A549 (cell line): ENCODE results near the gene ALKAL2. TPM values are rescaled to one million over a fixed set of nuclear protein-coding genes. Genes with fewer than 3 reads are reported as not detected.

ENCODE experiments used
- ATAC-seq, 2 experiments: fragments of 200-7000 bp in 1 of 2; fragments of >200 bp in 1 of 2; cut with Nextera tagmentation in 1 of 2; cut with Tn5 transposase in 1 of 2; 3 replicates each; pipeline versions ENCODE4 v1.8.0 to v1.9.1; 2018 to 2020; ENCODE audit warnings: mild to moderate bottlenecking in 1 of 2, moderate library complexity in 1 of 2
- CTCF ChIA-PET: fragments of 300-600 bp; sonication (Branson Sonifier 250); formaldehyde crosslinking; extraction: SDS; loops from one replicate; lab custom pipeline; 2021; ENCODE audit warnings: antibody characterized with exemption, inconsistent platforms; lab: Yijun Ruan, JAX
- POLR2A ChIA-PET: fragments of 350-600 bp; formaldehyde crosslinking; extraction: SDS; loops from one replicate; lab custom pipeline; 2021; ENCODE audit warnings: antibody characterized with exemption, inconsistent platforms; lab: Yijun Ruan, JAX
- DNase-seq, 2 experiments: peaks; one replicate each; pipeline versions ENCODE4 v3.0.0 to v3.0.0-alpha.2; 2011 to 2016; ENCODE audit warnings: low read depth in 1 of 2, low spot score in 1 of 2
- FAIRE-seq: peaks from 2 replicates; lab custom pipeline; 2011; peaks lifted over from hg19 to GRCh38; lab: Jason Lieb, UNC
- H3K27ac ChIP-seq, 2 experiments: fragments of >200 bp; sonication (Bioruptor Twin); formaldehyde crosslinking; 3 replicates each; pipeline ENCODE4 v1.5.1; 2016 to 2017
- H3K4me1 ChIP-seq: fragments of >200 bp; sonication (Bioruptor Twin); formaldehyde crosslinking; 3 replicates; pipeline ENCODE4 v1.6.1; 2016
- H3K4me2 ChIP-seq: fragments of >200 bp; sonication (Bioruptor Twin); formaldehyde crosslinking; 3 replicates; pipeline ENCODE4 v1.6.1; 2016
- H3K4me3 ChIP-seq: fragments of >200 bp; sonication (Bioruptor Twin); formaldehyde crosslinking; 3 replicates; pipeline ENCODE4 v1.5.1; 2016
- H3K9me3 ChIP-seq: fragments of >200 bp; sonication (Bioruptor Twin); formaldehyde crosslinking; 3 replicates; pipeline ENCODE4 v1.6.1; 2016
- BHLHE40 ChIP-seq: IDR thresholded peaks from 2 replicates; pipeline ENCODE4 v1.6.1; 2012; ENCODE audit warnings: low read depth, low read length, inconsistent platforms
- CBX2 ChIP-seq: fragments of 200-600 bp; sonication (generic); IDR thresholded peaks from 2 replicates; pipeline ENCODE4 v1.6.1; 2016; ENCODE audit warnings: low read depth, mild to moderate bottlenecking, borderline replicate concordance
- CHD2 ChIP-seq: fragments of 150-350 bp; IDR thresholded peaks from 2 replicates; pipeline ENCODE4 v1.6.1; 2014; ENCODE audit warnings: low read length; ENCODE audit not compliant: partially characterized antibody
- E2F6 ChIP-seq: IDR thresholded peaks from 2 replicates; pipeline ENCODE4 v1.6.1; 2012; ENCODE audit warnings: low read depth, borderline replicate concordance
- EHMT2 ChIP-seq: fragments of 200-600 bp; sonication (generic); IDR thresholded peaks from 2 replicates; pipeline ENCODE4 v1.6.1; 2016; ENCODE audit warnings: antibody characterized with exemption, low read depth, mild to moderate bottlenecking, moderate library complexity
- EP300 ChIP-seq, 2 experiments: fragments of >200 bp; sonication (Bioruptor Twin); formaldehyde crosslinking; IDR thresholded peaks; 2 replicates in 1 of 2; 3 replicates in 1 of 2; pipeline ENCODE4 v1.6.1; 2016 to 2017
- ESRRA ChIP-seq: fragments of 150-350 bp; IDR thresholded peaks from 2 replicates; pipeline ENCODE4 v1.6.1; 2014; ENCODE audit warnings: mild to moderate bottlenecking, low read length, borderline replicate concordance
- FOSL2 ChIP-seq, 2 experiments: fragments of 450-650 bp in 1 of 2; fragments of >200 bp in 1 of 2; sonication (Bioruptor Twin) in 1 of 2; formaldehyde crosslinking; IDR thresholded peaks; 2 replicates each; pipeline versions ENCODE4 v1.5.0 to v1.6.1; 2016 to 2020; ENCODE audit warnings: mild to moderate bottlenecking in 1 of 2, moderate library complexity in 1 of 2
- HDAC2 ChIP-seq: fragments of 200-600 bp; sonication (generic); IDR thresholded peaks from 2 replicates; pipeline ENCODE4 v1.6.1; 2016
- HES2 ChIP-seq: fragments of >200 bp; sonication (Bioruptor Twin); formaldehyde crosslinking; IDR thresholded peaks from 2 replicates; pipeline ENCODE4 v1.6.1; 2016
- HMGXB4 ChIP-seq: fragments of 250-450 bp; sonication (Bioruptor Pico); IDR thresholded peaks from 2 replicates; pipeline ENCODE4 v1.5.0; 2021; ENCODE audit warnings: mild to moderate bottlenecking, moderate library complexity, borderline replicate concordance
- HOXB13 ChIP-seq: fragments of 250-450 bp; sonication (Bioruptor Pico); IDR thresholded peaks from 2 replicates; pipeline ENCODE4 v1.5.0; 2020; ENCODE audit warnings: low read depth, mild to moderate bottlenecking, moderate library complexity
- KDM1A ChIP-seq: fragments of 200-600 bp; sonication (generic); IDR thresholded peaks from 2 replicates; pipeline ENCODE4 v1.6.1; 2016; ENCODE audit warnings: low read depth, mild to moderate bottlenecking
- KDM5A ChIP-seq: fragments of 200-600 bp; sonication (generic); IDR thresholded peaks from 2 replicates; pipeline ENCODE4 v1.6.1; 2016; ENCODE audit warnings: antibody characterized with exemption, mild to moderate bottlenecking
- MAX ChIP-seq: IDR thresholded peaks from 2 replicates; pipeline ENCODE4 v1.6.1; 2012
- MYC ChIP-seq: IDR thresholded peaks from 2 replicates; pipeline ENCODE4 v1.6.1; 2012; ENCODE audit warnings: mild to moderate bottlenecking, inconsistent platforms, low read length, improper control_type of control experiment, borderline replicate concordance
- NPAS2 ChIP-seq: fragments of 250-450 bp; sonication (Bioruptor Pico); IDR thresholded peaks from 2 replicates; pipeline ENCODE4 v1.8.0; 2022; ENCODE audit warnings: mild to moderate bottlenecking, moderate library complexity, borderline replicate concordance
- NR3C1 ChIP-seq: fragments of >200 bp; sonication (Bioruptor Twin); formaldehyde crosslinking; IDR thresholded peaks from 3 replicates; pipeline ENCODE4 v1.6.1; 2017
- RAD21 ChIP-seq, 2 experiments: fragments of >200 bp in 1 of 2; sonication (Bioruptor Twin) in 1 of 2; formaldehyde crosslinking in 1 of 2; IDR thresholded peaks in 1 of 2; conservative IDR thresholded peaks in 1 of 2; 2 replicates in 1 of 2; 3 replicates in 1 of 2; pipeline ENCODE4 v1.6.1; 2012 to 2018; ENCODE audit warnings: inconsistent platforms in 1 of 2
- RARB ChIP-seq: fragments of 250-450 bp; sonication (Bioruptor Pico); IDR thresholded peaks from 2 replicates; pipeline ENCODE4 v1.8.0; 2021; ENCODE audit warnings: mild to moderate bottlenecking, moderate library complexity
- REST ChIP-seq: fragments of 200-600 bp; sonication (generic); IDR thresholded peaks from 2 replicates; pipeline ENCODE4 v1.6.1; 2016; ENCODE audit warnings: antibody characterized with exemption, mild to moderate bottlenecking, moderate library complexity
- SREBF2 ChIP-seq: fragments of 450-650 bp; IDR thresholded peaks from 2 replicates; pipeline ENCODE4 v1.6.1; 2014; ENCODE audit warnings: mild to moderate bottlenecking, moderate library complexity
- TFCP2L1 ChIP-seq: fragments of 250-450 bp; sonication (Bioruptor Pico); IDR thresholded peaks from 2 replicates; pipeline ENCODE4 v1.5.0; 2021; ENCODE audit warnings: mild to moderate bottlenecking
- TP53 ChIP-seq: fragments of 250-450 bp; sonication (Bioruptor Pico); IDR thresholded peaks from 2 replicates; pipeline ENCODE4 v1.5.0; 2021; ENCODE audit warnings: mild to moderate bottlenecking, moderate library complexity
- ZC3H11A ChIP-seq: fragments of 450-650 bp; IDR thresholded peaks from 2 replicates; pipeline ENCODE4 v1.6.1; 2014; ENCODE audit warnings: antibody characterized with exemption, mild to moderate bottlenecking
- ZNF302 ChIP-seq: fragments of 250-450 bp; sonication (Bioruptor Pico); IDR thresholded peaks from 2 replicates; pipeline ENCODE4 v1.9.0; 2021; ENCODE audit warnings: inconsistent platforms, mild to moderate bottlenecking, moderate library complexity
- WGBS: methylation state at CpG from one replicate; pipeline ENCODE4 v1.1.6; 2017; ENCODE audit errors: missing lambda C conversion rate; 5-methylcytosine and 5-hydroxymethylcytosine counted together
- polyA plus RNA-seq, 4 experiments: library from polyadenylated mRNA; depleted of rRNA in 3 of 4; stranded (reverse); fragments of >200 nt; fragmentation: RNase III in 1 of 4; extraction: RNeasy Plus Mini Kit Qiagen cat#74134 plus additional on column Dnase treatment in 1 of 4; gene quantifications; 2 replicates in 3 of 4; 3 replicates in 1 of 4; pipeline ENCODE4 v1.2.3, GENCODE V29; 2011 to 2017

The ALKAL2 gene
- polyA plus RNA-seq, 2 of the 4 experiments (the other 2 are of a cell fraction): not detected

- Histone ChIP-seq H3K9me3 (no peaks in the 10 kb centered on the region; the same call in 2 of the 3 replicates), H3K4me3 (no peak overlapping the region), H3K4me2 (no peak overlapping the region), H3K27ac (no peak overlapping the region), H3K4me1 (no peaks in the 10 kb centered on the region)
- TF ChIP-seq HOXB13 (CRISPR knock-in tag): no peak
- TF ChIP-seq FOSL2 (IDR thresholded peaks at IDR 0.05): no peak
- TF ChIP-seq FOSL2 (CRISPR knock-in tag; IDR thresholded peaks at IDR 0.05): no peak
- no peak for TF ChIP-seq ZNF302 (CRISPR knock-in tag)
- TF ChIP-seq SREBF2: no peak
- no peak for TF ChIP-seq NR3C1
- TF ChIP-seq NPAS2 (CRISPR knock-in tag): no peak
- no peak for TF ChIP-seq TFCP2L1 (CRISPR knock-in tag)
- no peak for TF ChIP-seq HMGXB4 (CRISPR knock-in tag)
- no peak for TF ChIP-seq MYC
- TF ChIP-seq E2F6: no peak
- TF ChIP-seq RARB: no peak
- DNase-seq (no peak), FAIRE-seq (no peak), ATAC-seq (peak; percentile 28 to 61; a peak in 3 of 6 replicates)
- ChIA-PET CTCF (no interaction called here), POLR2A (no interaction called here)
- WGBS: 45% methylated on average over 13 of the region's 13 CpGs
Observed at GRCh38 chr2:309148-309953, 21.5 kb upstream of the ALKAL2 start.

GRCh38 chr2:305366-305765 is 17.5 kb upstream of the ALKAL2 start:
- POLR2A ChIA-PET: no interaction called here

More at GRCh38 chr2:305366-305765, 17.5 kb upstream of the ALKAL2 start:
- WGBS: 26% methylated on average over 9 of the region's 9 CpGs
- Histone ChIP-seq H3K9me3 (peaks cover 3% of the 10 kb centered on the region; the same call in 2 of the 3 replicates), H3K27ac (no peak overlapping the region), H3K4me1 (no peaks in the 10 kb centered on the region), H3K4me3 (no peak overlapping the region), H3K4me2 (no peak overlapping the region)
- TF ChIP-seq HES2: no peak
- no peak for TF ChIP-seq CBX2
- no peak for TF ChIP-seq MAX
- TF ChIP-seq TFCP2L1 (CRISPR knock-in tag): no peak
- TF ChIP-seq HDAC2: no peak
- no peak for TF ChIP-seq CHD2
- TF ChIP-seq HOXB13 (CRISPR knock-in tag): no peak
- no peak for TF ChIP-seq KDM1A
- TF ChIP-seq REST: no peak
- TF ChIP-seq BHLHE40: no peak
- no peak for TF ChIP-seq EP300 (IDR thresholded peaks at IDR 0.05)
- no peak for TF ChIP-seq KDM5A
- TF ChIP-seq MYC: no peak
- TF ChIP-seq RAD21 (conservative IDR thresholded peaks at IDR 0.05 in 1 of 2, IDR thresholded peaks at IDR 0.05 in 1 of 2): no peak
- TF ChIP-seq TP53: no peak
- TF ChIP-seq ESRRA: no peak
- TF ChIP-seq EHMT2: no peak
- no peak for TF ChIP-seq NR3C1
- no peak for TF ChIP-seq ZC3H11A
- CTCF ChIA-PET: no interaction called here
- ATAC-seq (no peak), DNase-seq (no peak), FAIRE-seq (no peak)
